Keratinocyte (primary cell): ENCODE measurements around the gene EGR2. TPM values are rescaled to one million over a fixed set of nuclear protein-coding genes. Genes with fewer than 3 reads are reported as not detected.

ENCODE experiments used
- DNase-seq: peaks from one replicate; pipeline ENCODE4 v3.0.0-alpha.2; 2011; ENCODE audit warnings: low read depth, missing footprints, low spot score
- FAIRE-seq: peaks from 2 replicates; lab custom pipeline; 2011; peaks lifted over from hg19 to GRCh38; lab: Jason Lieb, UNC
- H2AFZ ChIP-seq: 2 replicates; pipeline ENCODE4 v1.6.0; 2012; ENCODE audit warnings: low read length, control low read depth, inconsistent platforms; ENCODE audit not compliant: control insufficient read depth
- H3K27ac ChIP-seq: 2 replicates; pipeline ENCODE4 v1.5.1; 2011; ENCODE audit warnings: low read length; ENCODE audit not compliant: control insufficient read depth, insufficient read depth
- H3K27me3 ChIP-seq: 3 replicates; pipeline ENCODE4 v1.6.0; 2011; ENCODE audit warnings: low read length; ENCODE audit not compliant: control insufficient read depth, insufficient read depth; ENCODE audit errors: extremely low read depth
- H3K36me3 ChIP-seq, 2 experiments: 2 replicates in 1 of 2; 3 replicates in 1 of 2; pipeline ENCODE4 v1.5.1; 2011; ENCODE audit warnings: low read length in 2 of 2, mild to moderate bottlenecking in 1 of 2; ENCODE audit not compliant: control insufficient read depth in 2 of 2, insufficient read depth in 2 of 2; ENCODE audit errors: extremely low read depth in 1 of 2
- H3K4me1 ChIP-seq: 3 replicates; pipeline ENCODE4 v1.5.1; 2011; ENCODE audit warnings: low read length; ENCODE audit not compliant: control insufficient read depth, insufficient read depth; ENCODE audit errors: extremely low read depth
- H3K4me2 ChIP-seq: 3 replicates; pipeline ENCODE4 v1.6.0; 2011; ENCODE audit warnings: low read depth, low read length; ENCODE audit not compliant: control insufficient read depth, insufficient read depth; ENCODE audit errors: extremely low read depth
- H3K4me3 ChIP-seq, 3 experiments: fragments of 200-600 bp in 1 of 3; sonication (generic) in 1 of 3; 2 replicates in 2 of 3; 3 replicates in 1 of 3; pipeline ENCODE4 v1.5.1; 2011 to 2016; ENCODE audit warnings: low read length in 3 of 3, mild to moderate bottlenecking in 3 of 3, control low read depth in 2 of 3, inconsistent platforms in 1 of 3, low read depth in 1 of 3, mixed read lengths in 1 of 3, mixed run types in 1 of 3, moderate library complexity in 1 of 3; ENCODE audit not compliant: control insufficient read depth in 2 of 3, insufficient read depth in 2 of 3; ENCODE audit errors: extremely low read depth in 1 of 3
- H3K79me2 ChIP-seq: 2 replicates; pipeline ENCODE4 v1.6.0; 2012; ENCODE audit warnings: low read length; ENCODE audit not compliant: control insufficient read depth, insufficient read depth
- H3K9ac ChIP-seq: 3 replicates; pipeline ENCODE4 v1.6.0; 2011; ENCODE audit warnings: low read length; ENCODE audit not compliant: control insufficient read depth, insufficient read depth; ENCODE audit errors: extremely low read depth
- H3K9me1 ChIP-seq: 3 replicates; pipeline ENCODE4 v1.6.0; 2011; ENCODE audit warnings: low read length; ENCODE audit not compliant: control insufficient read depth, insufficient read depth; ENCODE audit errors: extremely low read depth
- H3K9me3 ChIP-seq: 2 replicates; pipeline ENCODE4 v1.5.1; 2012; ENCODE audit warnings: low read depth, low read length; ENCODE audit not compliant: control insufficient read depth
- H4K20me1 ChIP-seq: 3 replicates; pipeline ENCODE4 v1.6.0; 2011; ENCODE audit warnings: low read length; ENCODE audit not compliant: control insufficient read depth, insufficient read depth; ENCODE audit errors: extremely low read depth
- CTCF ChIP-seq, 3 experiments: IDR thresholded peaks in 1 of 3; conservative IDR thresholded peaks in 1 of 3; optimal IDR thresholded peaks in 1 of 3; 2 replicates in 2 of 3; 3 replicates in 1 of 3; pipeline versions ENCODE3 to v1.5.1; 2011; ENCODE audit warnings: low read length in 3 of 3, mild to moderate bottlenecking in 3 of 3, moderate library complexity in 2 of 3, control low read depth in 1 of 3, inconsistent platforms in 1 of 3; ENCODE audit not compliant: insufficient read depth in 2 of 3; ENCODE audit errors: extremely low read depth in 1 of 3
- EZH2 ChIP-seq: IDR thresholded peaks from one replicate; pipeline ENCODE4 v1.6.1; 2012; ENCODE audit warnings: inconsistent platforms, mild to moderate bottlenecking, low read length, moderate library complexity
- dilution Hi-C: fragments of 300-500 bp; cut with MboI; formaldehyde crosslinking; loops from one replicate; pipeline ENCODE4 v1.7.0; 2020; ENCODE audit warnings: low sequenced_read_pairs; ENCODE audit not compliant: extremely low pct_ligation_motif_present
- polyA plus RNA-seq, 5 experiments: library from polyadenylated mRNA; depleted of rRNA in 3 of 5; stranded (reverse) in 3 of 5; stranded (forward) in 1 of 5; unstranded in 1 of 5; fragments of >200 nt; gene quantifications; 1 replicate in 1 of 5; 2 replicates in 3 of 5; 3 replicates in 1 of 5; pipeline versions ENCODE4 v1.2.1 to v1.2.3, GENCODE V29; 2011 to 2012; ENCODE audit warnings: missing spikeins in 2 of 5, low read depth in 1 of 5, low replicate concordance in 1 of 5

The EGR2 gene
- polyA plus RNA-seq, 1 donor (not counting 4 experiments of a cell fraction or from before 2014, with no cell fraction given) = 0.22 TPM

GRCh38 chr10:62861507-62861906 is 45.3 kb upstream of the EGR2 start:
- Histone ChIP-seq H3K4me2 (no peak overlapping the region), H3K4me3 (no peak overlapping the region), H3K79me2 (no peaks in the 10 kb centered on the region), H3K36me3 (no peaks in the 10 kb centered on the region), H3K9ac (no peak overlapping the region), H3K27ac (no peak overlapping the region), H3K4me1 (peaks cover under 1% of the 10 kb centered on the region), H3K9me3 (no peaks in the 10 kb centered on the region), H3K9me1 (no peaks in the 10 kb centered on the region), H3K27me3 (no peaks in the 10 kb centered on the region), H2AFZ (no peak overlapping the region), H4K20me1 (no peaks in the 10 kb centered on the region)
- dilution Hi-C loops = no loop called here
- FAIRE-seq (no peak), DNase-seq (no peak)
- TF ChIP-seq CTCF (optimal IDR thresholded peaks at IDR 0.05 in 1 of 3, IDR thresholded peaks at IDR 0.05 in 1 of 3, conservative IDR thresholded peaks at IDR 0.05 in 1 of 3; ENCODE audit: extremely low read depth in 1 of 3, insufficient read depth in 2 of 3, low read length in 3 of 3) (no peak), EZH2 (no peak)

- DNase-seq (no peak), FAIRE-seq (no peak)
- Histone ChIP-seq H2AFZ (no peak overlapping the region), H3K9me3 (no peaks in the 10 kb centered on the region), H3K27ac (no peak overlapping the region), H3K4me2 (no peak overlapping the region), H3K36me3 (no peaks in the 10 kb centered on the region), H3K9me1 (no peaks in the 10 kb centered on the region), H3K27me3 (no peaks in the 10 kb centered on the region), H3K4me3 (no peak overlapping the region), H3K9ac (no peak overlapping the region), H3K79me2 (no peaks in the 10 kb centered on the region), H3K4me1 (no peaks in the 10 kb centered on the region), H4K20me1 (no peaks in the 10 kb centered on the region)
- dilution Hi-C loops = no loop called here
- TF ChIP-seq CTCF (optimal IDR thresholded peaks at IDR 0.05 in 1 of 3, IDR thresholded peaks at IDR 0.05 in 1 of 3, conservative IDR thresholded peaks at IDR 0.05 in 1 of 3; ENCODE audit: extremely low read depth in 1 of 3, insufficient read depth in 2 of 3, low read length in 3 of 3) (no peak), EZH2 (no peak)
These were observed 44.8 kb upstream of the EGR2 start for GRCh38 chr10:62860946-62861345.
